ENCODE data around the gene MORF4L1. TPM values are rescaled to one million over a fixed set of nuclear protein-coding genes. Genes with fewer than 3 reads are reported as not detected.
"Not testable (repeated sequence)": the region's sequence is repeated elsewhere in the genome, so short reads cannot be mapped to it uniquely, and the experiment has no call there.

Gene MORF4L1
- total RNA-seq, 1 donor from 2014 or later, result 472 TPM

GRCh38 chr15:78881681-78882080 is 9.0 kb downstream of the MORF4L1 start:
- H3K4me1 Mint-ChIP-seq, result peaks cover 34% of the 10 kb centered on the region
- H3K36me3 Mint-ChIP-seq (ENCODE audit: low read depth), result peaks cover 5% of the 10 kb centered on the region
- no peak for TF ChIP-seq CTCF (conservative IDR thresholded peaks at IDR 0.05)
- H3K4me3 Mint-ChIP-seq, result peak overlapping the region; percentile 59
- H3K27me3 Mint-ChIP-seq (ENCODE audit: low read depth), result no peaks in the 10 kb centered on the region
- H3K27ac Mint-ChIP-seq (ENCODE audit: unreplicated experiment), result no peak overlapping the region
- no peaks in the 10 kb centered on the region for H3K9me3 Mint-ChIP-seq
- no peak for DNase-seq (ENCODE audit: low read depth, low spot score)

GRCh38 chr15:78889000-78889399 is 16.3 kb downstream of the MORF4L1 start:
- Mint-ChIP-seq H3K4me1 (peaks cover 4% of the 10 kb centered on the region), H3K27me3 (ENCODE audit: low read depth) (no peaks in the 10 kb centered on the region), H3K27ac (ENCODE audit: unreplicated experiment) (no peak overlapping the region), H3K9me3 (no peaks in the 10 kb centered on the region), H3K4me3 (no peak overlapping the region), H3K36me3 (ENCODE audit: low read depth) (peaks cover 36% of the 10 kb centered on the region)
- TF ChIP-seq CTCF (conservative IDR thresholded peaks at IDR 0.05), result no peak
- DNase-seq (ENCODE audit: low read depth, low spot score), result no peak

- TF ChIP-seq CTCF (conservative IDR thresholded peaks at IDR 0.05), result no peak
- no peak for DNase-seq (ENCODE audit: low read depth, low spot score)
- no peak overlapping the region for H3K27ac Mint-ChIP-seq (ENCODE audit: unreplicated experiment)
- H3K9me3 Mint-ChIP-seq, result no peaks in the 10 kb centered on the region
- peaks cover 3% of the 10 kb centered on the region for H3K4me1 Mint-ChIP-seq
- no peak overlapping the region for H3K4me3 Mint-ChIP-seq
- H3K36me3 Mint-ChIP-seq (ENCODE audit: low read depth), result peaks cover 38% of the 10 kb centered on the region
- no peaks in the 10 kb centered on the region for H3K27me3 Mint-ChIP-seq (ENCODE audit: low read depth)
Measured at GRCh38 chr15:78893538-78893937, 20.8 kb downstream of the MORF4L1 start.

GRCh38 chr15:78895471-78895870 is 22.8 kb downstream of the MORF4L1 start:
- no peak for DNase-seq (ENCODE audit: low read depth, low spot score)
- no peak for TF ChIP-seq CTCF (conservative IDR thresholded peaks at IDR 0.05)
- Mint-ChIP-seq H3K27me3 (ENCODE audit: low read depth) (no peaks in the 10 kb centered on the region), H3K9me3 (no peaks in the 10 kb centered on the region), H3K36me3 (ENCODE audit: low read depth) (peaks cover 42% of the 10 kb centered on the region), H3K4me3 (no peak overlapping the region), H3K27ac (ENCODE audit: unreplicated experiment) (no peak overlapping the region), H3K4me1 (peaks cover 3% of the 10 kb centered on the region)

- no peak for TF ChIP-seq CTCF (conservative IDR thresholded peaks at IDR 0.05)
- peaks cover 23% of the 10 kb centered on the region for H3K36me3 Mint-ChIP-seq (ENCODE audit: low read depth)
- peaks cover 3% of the 10 kb centered on the region for H3K4me1 Mint-ChIP-seq
- H3K27ac Mint-ChIP-seq (ENCODE audit: unreplicated experiment), result no peak overlapping the region
- DNase-seq (ENCODE audit: low read depth, low spot score), result no peak
- H3K27me3 Mint-ChIP-seq (ENCODE audit: low read depth), result no peaks in the 10 kb centered on the region
- no peak overlapping the region for H3K4me3 Mint-ChIP-seq
- no peaks in the 10 kb centered on the region for H3K9me3 Mint-ChIP-seq
Measured at GRCh38 chr15:78898540-78898939, 25.9 kb downstream of the MORF4L1 start.

GRCh38 chr15:78900819-78901533 is 28.3 kb downstream of the MORF4L1 start:
- not testable (repeated sequence) for H3K4me3 Mint-ChIP-seq; DNase-seq (ENCODE audit: low read depth, low spot score); H3K27ac Mint-ChIP-seq (ENCODE audit: unreplicated experiment); H3K9me3 Mint-ChIP-seq; H3K4me1 Mint-ChIP-seq; H3K27me3 Mint-ChIP-seq (ENCODE audit: low read depth)
- peaks cover 17% of the 10 kb centered on the region for H3K36me3 Mint-ChIP-seq (ENCODE audit: low read depth)

GRCh38 chr15:78902281-78903032 is 29.8 kb downstream of the MORF4L1 start:
- peaks cover 14% of the 10 kb centered on the region for H3K36me3 Mint-ChIP-seq (ENCODE audit: low read depth)
- H3K27me3 Mint-ChIP-seq (ENCODE audit: low read depth); H3K9me3 Mint-ChIP-seq; H3K4me1 Mint-ChIP-seq; H3K4me3 Mint-ChIP-seq; DNase-seq (ENCODE audit: low read depth, low spot score); H3K27ac Mint-ChIP-seq (ENCODE audit: unreplicated experiment): not testable (repeated sequence)
